H1 (cell line): ENCODE results near the gene ADD1. TPM values are rescaled to one million over a fixed set of nuclear protein-coding genes. Genes with fewer than 3 reads are reported as not detected.
A peak's percentile ranks its signal among the peaks of the same experiment; 100 is the strongest.

Experiments used
- CTCF ChIA-PET: fragments of 300-600 bp; sonication (Branson Sonifier 250); formaldehyde crosslinking; loops from one replicate; lab custom pipeline; 2021; ENCODE audit not compliant: partially characterized antibody; lab: Charles Lee
- POLR2A ChIA-PET: fragments of 300-600 bp; sonication (Branson Sonifier 250); formaldehyde crosslinking; loops from one replicate; lab custom pipeline; 2021; ENCODE audit warnings: inconsistent platforms; ENCODE audit not compliant: partially characterized antibody; lab: Charles Lee
- DNase-seq, 2 experiments: peaks; one replicate each; pipeline versions ENCODE4 v3.0.0 to v3.0.0-alpha.2; 2010 to 2022; ENCODE audit warnings: low spot score in 2 of 2, low read depth in 1 of 2, mixed read lengths in 1 of 2
- FAIRE-seq: peaks from 2 replicates; lab custom pipeline; 2011; peaks lifted over from hg19 to GRCh38; lab: Jason Lieb, UNC
- H2AFZ ChIP-seq: 2 replicates; pipeline ENCODE4 v1.8.1; 2012; ENCODE audit warnings: low read length, inconsistent platforms
- H2AK5ac ChIP-seq: 2 replicates; pipeline ENCODE4 v1.6.1; 2013; ENCODE audit warnings: low read depth, low read length
- H2BK120ac ChIP-seq: replicated peaks from 2 replicates; pipeline ENCODE3; 2013; ENCODE audit warnings: low read depth, low read length, inconsistent platforms
- H2BK12ac ChIP-seq: 2 replicates; pipeline ENCODE4 v1.6.1; 2013; ENCODE audit warnings: low read depth, low read length
- H2BK15ac ChIP-seq: 2 replicates; pipeline ENCODE4 v1.6.1; 2013; ENCODE audit warnings: low read length
- H2BK20ac ChIP-seq: 2 replicates; pipeline ENCODE4 v1.6.1; 2013; ENCODE audit warnings: low read length
- H2BK5ac ChIP-seq: 2 replicates; pipeline ENCODE4 v1.6.1; 2013; ENCODE audit warnings: low read depth, low read length
- H3K14ac ChIP-seq: 2 replicates; pipeline ENCODE4 v1.6.1; 2013; ENCODE audit warnings: inconsistent platforms; ENCODE audit not compliant: insufficient read length
- H3K18ac ChIP-seq: 2 replicates; pipeline ENCODE4 v1.6.1; 2013; ENCODE audit warnings: low read length; ENCODE audit errors: extremely low read depth
- H3K23ac ChIP-seq: 2 replicates; pipeline ENCODE4 v1.6.1; 2013; ENCODE audit warnings: inconsistent platforms; ENCODE audit not compliant: insufficient read length
- H3K23me2 ChIP-seq: 2 replicates; pipeline ENCODE4 v1.6.1; 2013; ENCODE audit warnings: low read depth, low read length
- H3K27ac ChIP-seq: 2 replicates; pipeline ENCODE4 v1.6.1; 2011; ENCODE audit warnings: low read depth, low read length, inconsistent platforms
- H3K27me3 ChIP-seq, 4 experiments: replicated peaks in 1 of 4; 1 replicate in 1 of 4; 2 replicates in 3 of 4; pipeline versions ENCODE4 v1.6.1 to v1.8.1; 2011 to 2013; ENCODE audit warnings: low read length in 3 of 4, mild to moderate bottlenecking in 3 of 4, inconsistent platforms in 2 of 4, mixed read lengths in 2 of 4, moderate library complexity in 1 of 4; ENCODE audit not compliant: control insufficient read depth in 3 of 4, insufficient read depth in 3 of 4; ENCODE audit errors: extremely low read depth in 1 of 4
- H3K36me3 ChIP-seq, 4 experiments: 2 replicates each; pipeline versions ENCODE4 v1.6.1 to v1.8.1; 2011 to 2013; ENCODE audit warnings: mild to moderate bottlenecking in 4 of 4, low read length in 3 of 4, moderate library complexity in 2 of 4, control low read depth in 1 of 4, inconsistent platforms in 1 of 4; ENCODE audit not compliant: insufficient read depth in 4 of 4, control insufficient read depth in 2 of 4
- H3K4ac ChIP-seq: replicated peaks from 2 replicates; pipeline ENCODE3; 2013; ENCODE audit warnings: low read length, low read depth, mixed read lengths, inconsistent platforms; ENCODE audit not compliant: insufficient read length
- H3K4me1 ChIP-seq, 4 experiments: replicated peaks in 1 of 4; 1 replicate in 1 of 4; 2 replicates in 3 of 4; pipeline versions ENCODE4 v1.6.1 to v1.8.1; 2011 to 2013; ENCODE audit warnings: low read length in 3 of 4, inconsistent platforms in 2 of 4, mixed read lengths in 1 of 4; ENCODE audit not compliant: insufficient read depth in 4 of 4, control insufficient read depth in 3 of 4
- H3K4me2 ChIP-seq, 2 experiments: 2 replicates each; pipeline versions ENCODE4 v1.6.1 to v1.8.1; 2011 to 2013; ENCODE audit warnings: low read depth in 2 of 2, low read length in 2 of 2, control low read depth in 1 of 2, inconsistent platforms in 1 of 2, mild to moderate bottlenecking in 1 of 2; ENCODE audit not compliant: insufficient read depth in 1 of 2
- H3K4me3 ChIP-seq, 4 experiments: fragments of 200-600, 300-600 bp in 1 of 4; sonication (generic), shearing (Covaris generic), sonication (Bioruptor Twin) in 1 of 4; 2 replicates each; pipeline versions ENCODE4 v1.5.1 to v1.8.1; 2011 to 2016; ENCODE audit warnings: low read length in 4 of 4, low read depth in 3 of 4, control low read depth in 2 of 4, inconsistent platforms in 2 of 4, mild to moderate bottlenecking in 2 of 4, mixed read lengths in 1 of 4, moderate library complexity in 1 of 4; ENCODE audit not compliant: insufficient read depth in 2 of 4; ENCODE audit errors: extremely low read depth in 1 of 4
- H3K56ac ChIP-seq: replicated peaks from 2 replicates; pipeline ENCODE3; 2013; ENCODE audit warnings: low read depth, mild to moderate bottlenecking, mixed read lengths, low read length, inconsistent platforms; ENCODE audit not compliant: insufficient read length
- H3K79me1 ChIP-seq: 2 replicates; pipeline ENCODE4 v1.6.1; 2013; ENCODE audit warnings: low read depth, low read length, control low read depth
- H3K79me2 ChIP-seq, 2 experiments: 2 replicates each; pipeline versions ENCODE4 v1.6.1 to v1.8.1; 2012 to 2013; ENCODE audit warnings: low read length in 2 of 2, mild to moderate bottlenecking in 2 of 2, inconsistent platforms in 1 of 2; ENCODE audit not compliant: insufficient read depth in 2 of 2, control insufficient read depth in 1 of 2
- H3K9ac ChIP-seq, 4 experiments: replicated peaks in 1 of 4; 1 replicate in 1 of 4; 2 replicates in 3 of 4; pipeline versions ENCODE4 v1.6.1 to v1.8.1; 2011 to 2013; ENCODE audit warnings: low read depth in 3 of 4, low read length in 3 of 4, control low read depth in 2 of 4, mild to moderate bottlenecking in 2 of 4, moderate library complexity in 2 of 4, inconsistent platforms in 1 of 4; ENCODE audit errors: extremely low read depth in 1 of 4
- H3K9me3 ChIP-seq, 2 experiments: 2 replicates each; pipeline versions ENCODE4 v1.6.1 to v1.8.1; 2012 to 2013; ENCODE audit warnings: mild to moderate bottlenecking in 2 of 2, moderate library complexity in 2 of 2, control low read depth in 1 of 2, inconsistent platforms in 1 of 2, low read depth in 1 of 2, low read length in 1 of 2, mixed read lengths in 1 of 2; ENCODE audit not compliant: insufficient read depth in 2 of 2
- H4K20me1 ChIP-seq, 2 experiments: replicated peaks in 1 of 2; 2 replicates each; pipeline versions ENCODE3 to v1.8.1; 2011 to 2013; ENCODE audit warnings: inconsistent platforms in 2 of 2, low read length in 2 of 2, mild to moderate bottlenecking in 1 of 2; ENCODE audit not compliant: insufficient read depth in 2 of 2, control insufficient read depth in 1 of 2
- H4K5ac ChIP-seq: 2 replicates; pipeline ENCODE4 v1.6.1; 2013; ENCODE audit warnings: low read length, low read depth, mixed read lengths, inconsistent platforms; ENCODE audit not compliant: insufficient read length
- H4K8ac ChIP-seq: 2 replicates; pipeline ENCODE4 v1.8.0; 2013; ENCODE audit warnings: mild to moderate bottlenecking, moderate library complexity, low read length, inconsistent platforms; ENCODE audit not compliant: insufficient read depth; ENCODE audit errors: extremely low read depth
- H4K91ac ChIP-seq: replicated peaks from 2 replicates; pipeline ENCODE3; 2013; ENCODE audit warnings: low read length, mixed read lengths, inconsistent platforms; ENCODE audit not compliant: insufficient read length
- BRCA1 ChIP-seq: IDR thresholded peaks from 2 replicates; pipeline ENCODE4 v1.6.1; 2012; ENCODE audit warnings: low read depth, low read length, improper control_type of control experiment
- CBX5 ChIP-seq: fragments of 300-800, 300-1000 bp; sonication (generic); IDR thresholded peaks from 2 replicates; pipeline ENCODE4 v1.7.1; 2016; ENCODE audit warnings: antibody characterized with exemption, low read length, low read depth
- CEBPB ChIP-seq: IDR thresholded peaks from 2 replicates; pipeline ENCODE4 v1.6.1; 2012; ENCODE audit warnings: low read depth, low read length
- EGR1 ChIP-seq: IDR thresholded peaks from 2 replicates; pipeline ENCODE4 v1.6.1; 2011; ENCODE audit warnings: low read depth, low read length, borderline replicate concordance
- EZH2 ChIP-seq: fragments of 200-600 bp; sonication (generic); IDR thresholded peaks from 2 replicates; pipeline ENCODE4 v1.7.1; 2012; ENCODE audit warnings: low read depth, mild to moderate bottlenecking, moderate library complexity, low read length, inconsistent platforms; ENCODE audit not compliant: severe bottlenecking
- JUN ChIP-seq: IDR thresholded peaks from 2 replicates; pipeline ENCODE4 v1.6.1; 2011; ENCODE audit warnings: low read depth, mild to moderate bottlenecking, improper control_type of control experiment, low read length
- JUND ChIP-seq: IDR thresholded peaks from 2 replicates; pipeline ENCODE4 v1.6.1; 2011; ENCODE audit warnings: mild to moderate bottlenecking, improper control_type of control experiment, low read length
- KDM1A ChIP-seq: fragments of 200-600, 300-600 bp; sonication (generic); IDR thresholded peaks from 2 replicates; pipeline ENCODE4 v1.7.1; 2016; ENCODE audit warnings: mild to moderate bottlenecking, low read length, borderline replicate concordance
- NANOG ChIP-seq: IDR thresholded peaks from 2 replicates; pipeline ENCODE4 v1.6.1; 2011; ENCODE audit warnings: low read length, low read depth, mild to moderate bottlenecking, inconsistent platforms; ENCODE audit not compliant: insufficient read depth, poor library complexity, severe bottlenecking
- POU5F1 ChIP-seq: IDR thresholded peaks from 2 replicates; pipeline ENCODE4 v1.6.1; 2011; ENCODE audit warnings: low read depth, mild to moderate bottlenecking, low read length, moderate library complexity
- RFX5 ChIP-seq: IDR thresholded peaks from 2 replicates; pipeline ENCODE4 v1.6.1; 2011; ENCODE audit warnings: low read depth, low read length, improper control_type of control experiment, borderline replicate concordance
- RXRA ChIP-seq: IDR thresholded peaks from 2 replicates; pipeline ENCODE4 v1.6.1; 2011; ENCODE audit warnings: low read depth, mild to moderate bottlenecking, low read length, moderate library complexity; ENCODE audit not compliant: insufficient read depth
- SIX5 ChIP-seq: IDR thresholded peaks from 2 replicates; pipeline ENCODE4 v1.6.1; 2011; ENCODE audit warnings: mild to moderate bottlenecking, low read depth, low read length
- TAF1 ChIP-seq: IDR thresholded peaks from 2 replicates; pipeline ENCODE4 v1.6.1; 2011; ENCODE audit warnings: mild to moderate bottlenecking, low read depth, low read length
- TEAD4 ChIP-seq: IDR thresholded peaks from 2 replicates; pipeline ENCODE4 v1.6.1; 2012; ENCODE audit warnings: low read depth, low read length, inconsistent platforms, mixed read lengths
- WGBS, 2 experiments: shearing (Covaris generic) in 1 of 2; methylation state at CpG; one replicate each; pipeline versions ENCODE4 v1.1.6 to v1.1.7; 2013 to 2015; ENCODE audit warnings: low lambda C conversion rate in 2 of 2, mixed read lengths in 2 of 2, inconsistent platforms in 1 of 2, low coverage in 1 of 2, missing lambda C conversion rate in 1 of 2; ENCODE audit not compliant: insufficient replicate concordance in 2 of 2, insufficient coverage in 1 of 2, insufficient read length in 1 of 2; ENCODE audit errors: extremely low coverage in 1 of 2, missing lambda C conversion rate in 1 of 2; 5-methylcytosine and 5-hydroxymethylcytosine counted together
- polyA plus RNA-seq, 7 experiments: library from polyadenylated mRNA; depleted of rRNA in 3 of 7; stranded (reverse) in 5 of 7; unstranded in 2 of 7; fragments of >200 nt in 5 of 7; fragments of 200-250 nt in 2 of 7; gene quantifications; 1 replicate in 5 of 7; 2 replicates in 1 of 7; 4 replicates in 1 of 7; pipeline versions ENCODE4 v1.2.1 to v1.2.3, GENCODE V29; 2011 to 2013; ENCODE audit warnings: missing spikeins in 2 of 7, mixed read lengths in 2 of 7
- total RNA-seq: library from RNA; stranded (reverse); fragmentation: NEBNext Ultra II Directional; extraction: Animal tissue kit (Norgen Biotek cat#: 25700); gene quantifications from 2 replicates; pipeline ENCODE4 v1.2.1, GENCODE V29; 2021

Gene ADD1
- total and polyA plus RNA-seq, 2 of the 8 experiments (the other 6 are each of a cell fraction or from before 2014, with no cell fraction given) = 113 to 143 TPM

GRCh38 chr4:2804973-2805501 is 38.6 kb upstream of the ADD1 start:
- H3K23me2 ChIP-seq = no peaks in the 10 kb centered on the region
- no peak overlapping the region for H3K23ac ChIP-seq
- WGBS, 2 experiments = 94% methylated on average over 12 of the region's 13 CpGs; no CpG with 5 or more reads in 1 of the 2 experiments
- H2BK12ac ChIP-seq = no peak overlapping the region
- 0 out of 2 replicates have a peak overlapping the region, but pooled peaks have one; percentile 44 for H2BK5ac ChIP-seq
- no peak overlapping the region for H2BK20ac ChIP-seq
- peaks cover 0 to 15% (median 11%) of the 10 kb centered on the region in 4 experiments; a peak in 5 of 7 replicates for H3K4me1 ChIP-seq
- no peaks in the 10 kb centered on the region for H3K36me3 ChIP-seq
- no peak overlapping the region for H3K4me2 ChIP-seq
- no peak overlapping the region for H3K4me3 ChIP-seq
- H2BK15ac ChIP-seq = no peak overlapping the region
- H3K27ac ChIP-seq = no peak overlapping the region
- peaks cover 0 to 3% of the 10 kb centered on the region in 2 experiments for H4K20me1 ChIP-seq
- no peak overlapping the region for H3K4ac ChIP-seq
- no peaks in the 10 kb centered on the region for H3K79me1 ChIP-seq
- no peaks in the 10 kb centered on the region for H3K27me3 ChIP-seq
- H3K18ac ChIP-seq = no peak overlapping the region
- no peak overlapping the region for H4K5ac ChIP-seq
- no peak overlapping the region for H3K14ac ChIP-seq
- no peak overlapping the region for H3K9ac ChIP-seq
- no peak overlapping the region for H2BK120ac ChIP-seq
- no peak overlapping the region for H2AFZ ChIP-seq
- DNase-seq (no peak), FAIRE-seq (no peak)
- H3K9me3 ChIP-seq = no peaks in the 10 kb centered on the region
- ChIA-PET POLR2A (interaction anchor here (1.3 to 2.8 kb wide), 5 partner anchors 8 to 43 kb away, joined by 3 to 19 read pairs (median 6); no protein-coding TSS in a partner anchor), CTCF (interaction anchor here (0.7 kb wide), 1 partner anchor 8 kb away, joined by 3 read pairs; no protein-coding TSS in a partner anchor)
- H3K79me2 ChIP-seq = no peaks in the 10 kb centered on the region
- H4K8ac ChIP-seq = no peak overlapping the region
- H3K56ac ChIP-seq = no peak overlapping the region
- no peak overlapping the region for H4K91ac ChIP-seq
- H2AK5ac ChIP-seq = no peak overlapping the region
- TF ChIP-seq JUND = no peak
- TF ChIP-seq BRCA1 = no peak
- TF ChIP-seq JUN = no peak
- TF ChIP-seq TAF1 = no peak
- no peak for TF ChIP-seq RFX5
- no peak for TF ChIP-seq SIX5
- TF ChIP-seq POU5F1 = no peak
- TF ChIP-seq NANOG = no peak
- TF ChIP-seq CEBPB = no peak
- no peak for TF ChIP-seq EGR1
- TF ChIP-seq CBX5 = no peak
- TF ChIP-seq KDM1A = no peak
- TF ChIP-seq RXRA = no peak
- no peak for TF ChIP-seq TEAD4
- no peak for TF ChIP-seq EZH2
